ENCODE measurements around the gene RPL19.

RPL19 gene

GRCh38 chr17:39235555-39236449 is 35.7 kb downstream of the RPL19 start:
- peaks cover 7% of the 10 kb centered on the region; the same call in 1 of the 2 replicates for H3K27me3 ChIP-seq (ENCODE audit: low read depth, low read length)
- H3K79me2 ChIP-seq (ENCODE audit: low read length) = no peaks in the 10 kb centered on the region
- H2AFZ ChIP-seq (ENCODE audit: low read depth, low read length) = peak overlapping the region; percentile 80
- no peak overlapping the region for H3K27ac ChIP-seq (ENCODE audit: low read length)
- H3K4me3 ChIP-seq (ENCODE audit: low read length) = peak overlapping the region; percentile 48
- peaks cover 35% of the 10 kb centered on the region for H3K4me1 ChIP-seq (ENCODE audit: low read length)
- no peak overlapping the region for H3K9ac ChIP-seq (ENCODE audit: low read length)
- TF ChIP-seq EZH2phosphoT487 (IDR thresholded peaks at IDR 0.05; ENCODE audit: low read depth) (no peak), CTCF (IDR thresholded peaks at IDR 0.05; ENCODE audit: low read depth, low read length) (peak; percentile 98)
- H3K9me3 ChIP-seq (ENCODE audit: insufficient read depth, low read length) = no peaks in the 10 kb centered on the region
- no peaks in the 10 kb centered on the region for H3K36me3 ChIP-seq (replicated peaks; ENCODE audit: low read depth, low read length)
- peak overlapping the region; percentile 60 for H3K4me2 ChIP-seq (ENCODE audit: low read length)
- H4K20me1 ChIP-seq (ENCODE audit: insufficient read depth, low read length) = no peaks in the 10 kb centered on the region

- Histone ChIP-seq H3K4me1 (ENCODE audit: low read length) (peaks cover 34% of the 10 kb centered on the region), H3K27me3 (ENCODE audit: low read depth, low read length) (peaks cover 6% of the 10 kb centered on the region; the same call in 1 of the 2 replicates), H3K9ac (ENCODE audit: low read length) (no peak overlapping the region), H3K4me2 (ENCODE audit: low read length) (no peak overlapping the region), H3K27ac (ENCODE audit: low read length) (no peak overlapping the region), H3K4me3 (ENCODE audit: low read length) (no peak overlapping the region), H3K36me3 (replicated peaks; ENCODE audit: low read depth, low read length) (no peaks in the 10 kb centered on the region), H4K20me1 (ENCODE audit: insufficient read depth, low read length) (no peaks in the 10 kb centered on the region), H3K79me2 (ENCODE audit: low read length) (no peaks in the 10 kb centered on the region), H3K9me3 (ENCODE audit: insufficient read depth, low read length) (no peaks in the 10 kb centered on the region), H2AFZ (ENCODE audit: low read depth, low read length) (no peak overlapping the region; the same call in 1 of the 2 replicates)
- TF ChIP-seq EZH2phosphoT487 (IDR thresholded peaks at IDR 0.05; ENCODE audit: low read depth) (no peak), CTCF (IDR thresholded peaks at IDR 0.05; ENCODE audit: low read depth, low read length) (no peak)
Observed at GRCh38 chr17:39236450-39236927, 36.4 kb downstream of the RPL19 start.

- no peaks in the 10 kb centered on the region for H3K9me3 ChIP-seq (ENCODE audit: insufficient read depth, low read length)
- H4K20me1 ChIP-seq (ENCODE audit: insufficient read depth, low read length) = no peaks in the 10 kb centered on the region
Observed at GRCh38 chr17:39236981-39237441, 36.9 kb downstream of the RPL19 start.

More at GRCh38 chr17:39236981-39237441, 36.9 kb downstream of the RPL19 start:
- Histone ChIP-seq H3K4me3 (ENCODE audit: low read length) (no peak overlapping the region), H3K36me3 (replicated peaks; ENCODE audit: low read depth, low read length) (no peaks in the 10 kb centered on the region), H3K9ac (ENCODE audit: low read length) (no peak overlapping the region), H3K27ac (ENCODE audit: low read length) (no peak overlapping the region), H3K4me1 (ENCODE audit: low read length) (peaks cover 29% of the 10 kb centered on the region), H2AFZ (ENCODE audit: low read depth, low read length) (no peak overlapping the region), H3K27me3 (ENCODE audit: low read depth, low read length) (0 out of 2 replicates have a peak, but pooled peaks cover 3% of the 10 kb centered on the region), H3K4me2 (ENCODE audit: low read length) (no peak overlapping the region), H3K79me2 (ENCODE audit: low read length) (no peaks in the 10 kb centered on the region)
- no peak for TF ChIP-seq CTCF (IDR thresholded peaks at IDR 0.05; ENCODE audit: low read depth, low read length)
- no peak for TF ChIP-seq EZH2phosphoT487 (IDR thresholded peaks at IDR 0.05; ENCODE audit: low read depth)
